SIG-M5 (cell line): ENCODE data around the gene GRSF1.
"Not testable (repeated sequence)": the region's sequence is repeated elsewhere in the genome, so short reads cannot be mapped to it uniquely, and the experiment has no call there.

ENCODE experiments used
- DNase-seq: peaks from one replicate; lab custom pipeline; 2025; lab: John Stamatoyannopoulos, UW

Gene GRSF1

GRCh38 chr4:70839589-70840093 is at the start of gene GRSF1:
Gene GRSF1, minus strand, starts transcription at chr4:70839890. Its CDS starts 63 bp downstream, at chr4:70839827.
- DNase-seq: peak; percentile 3

GRCh38 chr4:70885174-70885573 is 45.5 kb upstream of the GRSF1 start:
- no peak for DNase-seq

GRCh38 chr4:70880739-70881138 is 41.0 kb upstream of the GRSF1 start:
- DNase-seq: no peak

- no peak for DNase-seq
These were observed 37.9 kb upstream of the GRSF1 start for GRCh38 chr4:70877556-70877955.

GRCh38 chr4:70874268-70875156 is 34.8 kb upstream of the GRSF1 start:
- no peak for DNase-seq

GRCh38 chr4:70873216-70873615 is 33.5 kb upstream of the GRSF1 start:
- no peak for DNase-seq

GRCh38 chr4:70868778-70869177 is 29.1 kb upstream of the GRSF1 start:
- DNase-seq: no peak

GRCh38 chr4:70863099-70863790 is 23.6 kb upstream of the GRSF1 start:
- DNase-seq: no peak

- no peak for DNase-seq
These were observed 19.4 kb upstream of the GRSF1 start for GRCh38 chr4:70859066-70859465.

- no peak for DNase-seq
These were observed 18.8 kb upstream of the GRSF1 start for GRCh38 chr4:70858454-70858853.

GRCh38 chr4:70855464-70855863 is 15.8 kb upstream of the GRSF1 start:
- no peak for DNase-seq

- no peak for DNase-seq
These were observed 9.6 kb upstream of the GRSF1 start for GRCh38 chr4:70849291-70849690.

- no peak for DNase-seq
These were observed 4.5 kb upstream of the GRSF1 start for GRCh38 chr4:70844180-70844579.

GRCh38 chr4:70842761-70843435 is 3.2 kb upstream of the GRSF1 start:
- no peak for DNase-seq

- DNase-seq: no peak
These were observed 2.3 kb upstream of the GRSF1 start for GRCh38 chr4:70841951-70842350.

- no peak for DNase-seq
These were observed 1.5 kb upstream of the GRSF1 start for GRCh38 chr4:70841211-70841610.

- DNase-seq: not testable (repeated sequence)
These were observed 941 bp upstream of the GRSF1 start for GRCh38 chr4:70840631-70841030.

- not testable (repeated sequence) for DNase-seq
These were observed 447 bp upstream of the GRSF1 start for GRCh38 chr4:70840137-70840536.

- no peak for DNase-seq
These were observed 763 bp downstream of the GRSF1 start for GRCh38 chr4:70838666-70839588.

- no peak for DNase-seq
These were observed 1.5 kb downstream of the GRSF1 start for GRCh38 chr4:70838204-70838603.

GRCh38 chr4:70836081-70836480 is 3.6 kb downstream of the GRSF1 start:
- no peak for DNase-seq
